Endothelial cell of umbilical vein (primary cell): ENCODE results near the gene CLSTN2. TPM values are rescaled to one million over a fixed set of nuclear protein-coding genes. Genes with fewer than 3 reads are reported as not detected.

Experiments
- BruUV-seq: library from RNA; stranded (reverse); fragments of 400-500 nt; replicated peaks from 2 replicates; lab custom pipeline; 2021; lab: Mats Ljungman, UMichigan
- CTCF ChIA-PET: fragments of 300-600, 350-600 bp; sonication (Branson Sonifier 250); formaldehyde crosslinking; loops from one replicate; lab custom pipeline; 2021; ENCODE audit warnings: antibody characterized with exemption, inconsistent platforms; lab: Charles Lee
- POLR2A ChIA-PET: fragments of 300-600, 350-600 bp; sonication (Branson Sonifier 250); formaldehyde crosslinking; loops from one replicate; lab custom pipeline; 2021; ENCODE audit warnings: antibody characterized with exemption, inconsistent platforms; lab: Charles Lee
- DNase-seq: peaks from one replicate; pipeline ENCODE4 v3.0.0-alpha.2; 2011; ENCODE audit warnings: low read depth, low spot score
- FAIRE-seq: peaks from 2 replicates; lab custom pipeline; 2011; peaks lifted over from hg19 to GRCh38; lab: Jason Lieb, UNC
- H2AFZ ChIP-seq: 2 replicates; pipeline ENCODE4 v1.6.0; 2012; ENCODE audit warnings: low read depth, low read length, control low read depth, inconsistent platforms
- H3K27ac ChIP-seq: 2 replicates; pipeline ENCODE4 v1.5.1; 2011; ENCODE audit warnings: low read depth, mild to moderate bottlenecking, control low read depth, low read length, moderate library complexity; ENCODE audit not compliant: insufficient read depth
- H3K27me3 ChIP-seq, 2 experiments: 2 replicates each; pipeline versions ENCODE4 v1.6.0 to v1.6.1; 2011; ENCODE audit warnings: low read length in 2 of 2, mixed read lengths in 1 of 2; ENCODE audit not compliant: control insufficient read depth in 2 of 2, insufficient read depth in 2 of 2
- H3K36me3 ChIP-seq, 2 experiments: 2 replicates in 1 of 2; 3 replicates in 1 of 2; pipeline ENCODE4 v1.5.1; 2011; ENCODE audit warnings: low read length in 2 of 2, mild to moderate bottlenecking in 1 of 2, moderate library complexity in 1 of 2; ENCODE audit not compliant: control insufficient read depth in 2 of 2, insufficient read depth in 2 of 2; ENCODE audit errors: extremely low read depth in 1 of 2
- H3K4me1 ChIP-seq: 3 replicates; pipeline ENCODE4 v1.5.1; 2011; ENCODE audit warnings: mild to moderate bottlenecking, low read length; ENCODE audit not compliant: control insufficient read depth, insufficient read depth; ENCODE audit errors: extremely low read depth
- H3K4me2 ChIP-seq: 2 replicates; pipeline ENCODE4 v1.6.1; 2011; ENCODE audit warnings: low read length, control low read depth, mixed read lengths; ENCODE audit not compliant: insufficient read depth
- H3K4me3 ChIP-seq, 3 experiments: fragments of 200-600 bp in 1 of 3; sonication (generic), shearing (Covaris generic) in 1 of 3; replicated peaks in 1 of 3; 2 replicates each; pipeline ENCODE4 v1.5.1; 2011 to 2016; ENCODE audit warnings: control low read depth in 3 of 3, low read length in 3 of 3, mild to moderate bottlenecking in 2 of 3, inconsistent platforms in 1 of 3, low read depth in 1 of 3, moderate library complexity in 1 of 3; ENCODE audit not compliant: insufficient read depth in 1 of 3
- H3K79me2 ChIP-seq: 2 replicates; pipeline ENCODE4 v1.6.0; 2012; ENCODE audit warnings: low read length, inconsistent platforms; ENCODE audit not compliant: control insufficient read depth, insufficient read depth
- H3K9ac ChIP-seq: replicated peaks from 2 replicates; pipeline ENCODE3; 2011; ENCODE audit warnings: low read length, control low read depth; ENCODE audit not compliant: insufficient read depth; ENCODE audit errors: extremely low read depth
- H3K9me1 ChIP-seq: replicated peaks from 3 replicates; pipeline ENCODE4 v1.6.0; 2011; ENCODE audit warnings: mild to moderate bottlenecking, low read length; ENCODE audit not compliant: control insufficient read depth, insufficient read depth; ENCODE audit errors: extremely low read depth
- H3K9me3 ChIP-seq: replicated peaks from 2 replicates; pipeline ENCODE4 v1.5.1; 2012; ENCODE audit warnings: low read length, inconsistent platforms; ENCODE audit not compliant: control insufficient read depth, insufficient read depth
- H4K20me1 ChIP-seq: replicated peaks from 2 replicates; pipeline ENCODE3; 2011; ENCODE audit warnings: mild to moderate bottlenecking, low read length; ENCODE audit not compliant: control insufficient read depth, insufficient read depth; ENCODE audit errors: extremely low read depth
- EZH2 ChIP-seq: IDR thresholded peaks from 2 replicates; pipeline ENCODE4 v1.6.1; 2012; ENCODE audit warnings: borderline replicate concordance, low read depth, mild to moderate bottlenecking, moderate library complexity, low read length, inconsistent platforms; ENCODE audit not compliant: severe bottlenecking
- FOS ChIP-seq: IDR thresholded peaks from 2 replicates; pipeline ENCODE4 v1.6.1; 2011; ENCODE audit warnings: mild to moderate bottlenecking, low read length, moderate library complexity, borderline replicate concordance; ENCODE audit not compliant: insufficient read depth
- GATA2 ChIP-seq: IDR thresholded peaks from 2 replicates; pipeline ENCODE4 v1.7.0; 2011; ENCODE audit warnings: low read depth, mild to moderate bottlenecking, moderate library complexity, mixed read lengths, low read length; ENCODE audit not compliant: insufficient read length, insufficient read depth
- JUN ChIP-seq: IDR thresholded peaks from 2 replicates; pipeline ENCODE4 v1.6.1; 2011; ENCODE audit warnings: borderline replicate concordance, low read depth; ENCODE audit not compliant: insufficient read length, insufficient read depth
- MYC ChIP-seq: IDR thresholded peaks from one replicate; pipeline ENCODE4 v1.6.1; 2011; ENCODE audit warnings: mild to moderate bottlenecking, low read depth, low read length
- POLR2A ChIP-seq: IDR thresholded peaks from 2 replicates; pipeline ENCODE4 v1.6.1; 2012; ENCODE audit warnings: low read depth, mild to moderate bottlenecking, control low read depth, low read length
- POLR2AphosphoS5 ChIP-seq: IDR thresholded peaks from 2 replicates; pipeline ENCODE4 v1.6.1; 2012; ENCODE audit warnings: low read depth, mild to moderate bottlenecking, control low read depth, low read length, moderate library complexity; ENCODE audit not compliant: insufficient read depth
- dilution Hi-C: fragments of 300-500 bp; cut with MboI; formaldehyde crosslinking; loops from one replicate; pipeline ENCODE4 v1.15.0; 2019; ENCODE audit warnings: low sequenced_read_pairs; ENCODE audit not compliant: extremely low pct_ligation_motif_present
- intact Hi-C: fragments of 100-400 bp; cut with micrococcal nuclease; formaldehyde crosslinking; loops from one replicate; pipeline ENCODE4 v1.10.0; 2022
- polyA plus RNA-seq, 4 experiments: library from polyadenylated mRNA; depleted of rRNA in 3 of 4; stranded (reverse) in 3 of 4; unstranded in 1 of 4; fragments of >200 nt; gene quantifications; 2 replicates each; pipeline versions ENCODE4 v1.2.1 to v1.2.3, GENCODE V29; 2011 to 2012; ENCODE audit warnings: missing spikeins in 1 of 4
- total RNA-seq: library from RNA; stranded (reverse); gene quantifications from 2 replicates; pipeline ENCODE4 v1.2.3, GENCODE V29; 2021
- TF ChIP-seq, protein P1 (sequence below), 2 donors: IDR thresholded peaks; 1 replicate in 1 of 2; 2 replicates in 1 of 2; pipeline ENCODE4 v1.5.1; 2011; ENCODE audit warnings: low read length in 2 of 2, mild to moderate bottlenecking in 2 of 2, moderate library complexity in 2 of 2, control low read depth in 1 of 2, inconsistent platforms in 1 of 2, low read depth in 1 of 2; ENCODE audit not compliant: insufficient read depth in 1 of 2; ENCODE audit errors: extremely low read depth in 1 of 2
- TF ChIP-seq, protein P2 (sequence below): IDR thresholded peaks from 2 replicates; pipeline ENCODE4 v1.6.1; 2011; ENCODE audit not compliant: insufficient read depth, insufficient read length

CLSTN2 gene
- total and polyA plus RNA-seq, 2 donors (not counting 3 experiments of a cell fraction or from before 2014, with no cell fraction given), result 0.26 to 0.38 TPM

DNA sequence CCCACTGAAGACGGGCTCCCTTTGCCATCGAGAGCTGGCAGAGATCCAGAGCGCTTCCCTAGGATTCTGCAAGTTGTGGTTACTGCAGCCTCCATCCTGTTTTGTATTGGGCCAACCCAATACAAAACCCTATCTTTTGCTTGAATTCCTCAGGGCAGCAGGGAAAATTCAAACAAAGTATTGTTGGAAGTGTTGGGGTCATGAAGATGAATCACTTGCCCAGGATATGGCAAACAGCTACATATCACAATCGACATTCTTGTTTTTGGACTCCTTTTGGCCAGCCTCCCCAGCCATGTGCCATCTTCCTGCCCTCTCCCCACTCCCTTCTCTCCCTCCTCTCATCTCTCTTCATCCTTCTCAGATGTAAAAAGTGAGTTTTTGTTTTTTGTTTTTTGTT, 642.9 kb downstream of the CLSTN2 start:
- Histone ChIP-seq H2AFZ (no peak overlapping the region), H3K4me2 (no peak overlapping the region), H4K20me1 (no peaks in the 10 kb centered on the region), H3K79me2 (no peaks in the 10 kb centered on the region), H3K4me3 (no peak overlapping the region), H3K9me1 (no peaks in the 10 kb centered on the region), H3K27ac (no peak overlapping the region), H3K4me1 (no peaks in the 10 kb centered on the region), H3K36me3 (no peaks in the 10 kb centered on the region), H3K27me3 (no peaks in the 10 kb centered on the region), H3K9me3 (no peaks in the 10 kb centered on the region), H3K9ac (no peak overlapping the region)
- dilution Hi-C loops, result no loop called here
- no peak for FAIRE-seq
- no peak for DNase-seq
- no peak for TF ChIP-seq EZH2
- TF ChIP-seq POLR2AphosphoS5, result no peak
- TF ChIP-seq JUN, result no peak
- TF ChIP-seq, protein P1, sequence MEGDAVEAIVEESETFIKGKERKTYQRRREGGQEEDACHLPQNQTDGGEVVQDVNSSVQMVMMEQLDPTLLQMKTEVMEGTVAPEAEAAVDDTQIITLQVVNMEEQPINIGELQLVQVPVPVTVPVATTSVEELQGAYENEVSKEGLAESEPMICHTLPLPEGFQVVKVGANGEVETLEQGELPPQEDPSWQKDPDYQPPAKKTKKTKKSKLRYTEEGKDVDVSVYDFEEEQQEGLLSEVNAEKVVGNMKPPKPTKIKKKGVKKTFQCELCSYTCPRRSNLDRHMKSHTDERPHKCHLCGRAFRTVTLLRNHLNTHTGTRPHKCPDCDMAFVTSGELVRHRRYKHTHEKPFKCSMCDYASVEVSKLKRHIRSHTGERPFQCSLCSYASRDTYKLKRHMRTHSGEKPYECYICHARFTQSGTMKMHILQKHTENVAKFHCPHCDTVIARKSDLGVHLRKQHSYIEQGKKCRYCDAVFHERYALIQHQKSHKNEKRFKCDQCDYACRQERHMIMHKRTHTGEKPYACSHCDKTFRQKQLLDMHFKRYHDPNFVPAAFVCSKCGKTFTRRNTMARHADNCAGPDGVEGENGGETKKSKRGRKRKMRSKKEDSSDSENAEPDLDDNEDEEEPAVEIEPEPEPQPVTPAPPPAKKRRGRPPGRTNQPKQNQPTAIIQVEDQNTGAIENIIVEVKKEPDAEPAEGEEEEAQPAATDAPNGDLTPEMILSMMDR (IDR thresholded peaks at IDR 0.05; ENCODE audit: extremely low read depth in 1 of 2, insufficient read depth in 1 of 2, low read depth in 1 of 2, low read length in 2 of 2), result no peak
- TF ChIP-seq MYC, result no peak
- no peak for TF ChIP-seq POLR2A
- TF ChIP-seq, protein P2, sequence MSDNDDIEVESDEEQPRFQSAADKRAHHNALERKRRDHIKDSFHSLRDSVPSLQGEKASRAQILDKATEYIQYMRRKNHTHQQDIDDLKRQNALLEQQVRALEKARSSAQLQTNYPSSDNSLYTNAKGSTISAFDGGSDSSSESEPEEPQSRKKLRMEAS, result no peak
- TF ChIP-seq GATA2, result no peak
- TF ChIP-seq FOS, result no peak
- intact Hi-C loops, result no loop called here
- ChIA-PET POLR2A (no interaction called here), CTCF (no interaction called here)
- BruUV-seq, result no TSS peak
